Measurements from ENCODE around the gene GPATCH3. TPM values are rescaled to one million over a fixed set of nuclear protein-coding genes. Genes with fewer than 3 reads are reported as not detected.

GPATCH3 gene
- total RNA-seq, 1 donor from 2014 or later, result 18.1 TPM

- Histone ChIP-seq H3K4me1 (peaks cover 4% of the 10 kb centered on the region), H3K4me3 (no peak overlapping the region), H3K9me3 (no peaks in the 10 kb centered on the region), H3K36me3 (peaks cover 14% of the 10 kb centered on the region), H3K27me3 (no peaks in the 10 kb centered on the region), H3K27ac (no peak overlapping the region)
- ATAC-seq (no peak), DNase-seq (no peak)
- intact Hi-C loops (cut with DNase I), result no loop called here
- TF ChIP-seq CTCF (IDR thresholded peaks at IDR 0.05), result no peak
Measured at GRCh38 chr1:26858891-26859640, 41.2 kb downstream of the GPATCH3 start.

- DNase-seq (no peak), ATAC-seq (no peak)
- intact Hi-C loops (cut with DNase I), result no loop called here
- Histone ChIP-seq H3K4me3 (no peak overlapping the region), H3K36me3 (peaks cover 21% of the 10 kb centered on the region), H3K27me3 (no peaks in the 10 kb centered on the region), H3K9me3 (no peaks in the 10 kb centered on the region), H3K27ac (no peak overlapping the region), H3K4me1 (no peaks in the 10 kb centered on the region)
- no peak for TF ChIP-seq CTCF (IDR thresholded peaks at IDR 0.05)
Measured at GRCh38 chr1:26858160-26858559, 42.1 kb downstream of the GPATCH3 start.

GRCh38 chr1:26857473-26858060 lies 42.7 kb downstream of the GPATCH3 start:
- ATAC-seq (no peak), DNase-seq (no peak)
- H3K27me3 ChIP-seq, result no peaks in the 10 kb centered on the region
- no peaks in the 10 kb centered on the region for H3K9me3 ChIP-seq
- H3K4me1 ChIP-seq, result no peaks in the 10 kb centered on the region
- peaks cover 25% of the 10 kb centered on the region for H3K36me3 ChIP-seq
- no peak for TF ChIP-seq CTCF (IDR thresholded peaks at IDR 0.05)
- intact Hi-C loops (cut with DNase I), result no loop called here
- H3K4me3 ChIP-seq, result no peak overlapping the region
- no peak overlapping the region for H3K27ac ChIP-seq

GRCh38 chr1:26856604-26857469 lies 43.4 kb downstream of the GPATCH3 start:
- Histone ChIP-seq H3K27ac (no peak overlapping the region), H3K4me1 (no peaks in the 10 kb centered on the region), H3K27me3 (no peaks in the 10 kb centered on the region), H3K36me3 (peaks cover 32% of the 10 kb centered on the region), H3K9me3 (no peaks in the 10 kb centered on the region), H3K4me3 (no peak overlapping the region)
- DNase-seq (no peak), ATAC-seq (no peak)
- TF ChIP-seq CTCF (IDR thresholded peaks at IDR 0.05), result no peak
- intact Hi-C loops (cut with DNase I), result no loop called here

- ATAC-seq (no peak), DNase-seq (no peak)
- intact Hi-C loops (cut with DNase I), result no loop called here
- Histone ChIP-seq H3K9me3 (no peaks in the 10 kb centered on the region), H3K4me3 (no peak overlapping the region), H3K27ac (no peak overlapping the region), H3K36me3 (peaks cover 39% of the 10 kb centered on the region), H3K27me3 (no peaks in the 10 kb centered on the region), H3K4me1 (no peaks in the 10 kb centered on the region)
- TF ChIP-seq CTCF (IDR thresholded peaks at IDR 0.05), result no peak
Measured at GRCh38 chr1:26856181-26856580, 44.1 kb downstream of the GPATCH3 start.

All from upper lobe of right lung (tissue), 1 donor.